Measurements from ENCODE around the gene MDFI. TPM values are rescaled to one million over a fixed set of nuclear protein-coding genes. Genes with fewer than 3 reads are reported as not detected.
A peak's percentile ranks its signal among the peaks of the same experiment; 100 is the strongest.

The MDFI gene
- polyA plus RNA-seq, 1 experiment, result not detected

- no peak for DNase-seq (ENCODE audit: low read depth)
- Histone ChIP-seq H3K27me3 (ENCODE audit: control insufficient read depth, insufficient read depth, low read length) (no peaks in the 10 kb centered on the region), H3K36me3 (ENCODE audit: control insufficient read depth, insufficient read depth, low read length) (no peaks in the 10 kb centered on the region), H3K4me3 (ENCODE audit: low read depth, low read length) (no peak overlapping the region)
- no peak for TF ChIP-seq CTCF (IDR thresholded peaks at IDR 0.05; ENCODE audit: insufficient read depth, low read depth, low read length)
- ChIA-PET CTCF (interaction anchor here (1.0 to 4.7 kb wide), 6 partner anchors 10 to 327 kb away, joined by 3 to 26 read pairs (median 6); no protein-coding TSS in a partner anchor), POLR2A (no interaction called here)
Measured at GRCh38 chr6:41695825-41696224, 57.6 kb downstream of the MDFI start.

- no peak for DNase-seq (ENCODE audit: low read depth)
- no peaks in the 10 kb centered on the region; the same call in 1 of the 2 replicates for H3K36me3 ChIP-seq (ENCODE audit: control insufficient read depth, insufficient read depth, low read length)
- ChIA-PET POLR2A (no interaction called here), CTCF (interaction anchor here (1.5 to 4.7 kb wide), 2 partner anchors 11 to 13 kb away, joined by 3 to 26 read pairs; no protein-coding TSS in a partner anchor)
- H3K27me3 ChIP-seq (ENCODE audit: control insufficient read depth, insufficient read depth, low read length), result no peaks in the 10 kb centered on the region
- TF ChIP-seq CTCF (IDR thresholded peaks at IDR 0.05; ENCODE audit: insufficient read depth, low read depth, low read length), result no peak
- no peak overlapping the region for H3K4me3 ChIP-seq (ENCODE audit: low read depth, low read length)
Measured at GRCh38 chr6:41696788-41697187, 58.5 kb downstream of the MDFI start.

- H3K4me3 ChIP-seq (ENCODE audit: low read depth, low read length), result no peak overlapping the region
- CTCF ChIA-PET, result interaction anchor here (0.8 to 4.7 kb wide), 8 partner anchors 9 to 330 kb away, joined by 3 to 26 read pairs (median 4); no protein-coding TSS in a partner anchor
- no peaks in the 10 kb centered on the region for H3K27me3 ChIP-seq (ENCODE audit: control insufficient read depth, insufficient read depth, low read length)
- peak; percentile 89 for DNase-seq (ENCODE audit: low read depth)
- POLR2A ChIA-PET, result interaction anchor here (0.6 to 0.7 kb wide), 2 partner anchors 88 to 104 kb away, joined by 3 to 5 read pairs; no protein-coding TSS in a partner anchor
- no peaks in the 10 kb centered on the region; the same call in 1 of the 2 replicates for H3K36me3 ChIP-seq (ENCODE audit: control insufficient read depth, insufficient read depth, low read length)
- TF ChIP-seq CTCF (IDR thresholded peaks at IDR 0.05; ENCODE audit: insufficient read depth, low read depth, low read length), result no peak
Measured at GRCh38 chr6:41697861-41698781, 59.9 kb downstream of the MDFI start.

- ChIA-PET CTCF (interaction anchor here (0.7 to 2.1 kb wide), 4 partner anchors 10 to 179 kb away, joined by 3 to 4 read pairs (median 4); no protein-coding TSS in a partner anchor), POLR2A (no interaction called here)
- Histone ChIP-seq H3K27me3 (ENCODE audit: control insufficient read depth, insufficient read depth, low read length) (no peaks in the 10 kb centered on the region), H3K4me3 (ENCODE audit: low read depth, low read length) (no peak overlapping the region), H3K36me3 (ENCODE audit: control insufficient read depth, insufficient read depth, low read length) (no peaks in the 10 kb centered on the region; the same call in 1 of the 2 replicates)
- no peak for DNase-seq (ENCODE audit: low read depth)
- no peak for TF ChIP-seq CTCF (IDR thresholded peaks at IDR 0.05; ENCODE audit: insufficient read depth, low read depth, low read length)
Measured at GRCh38 chr6:41699063-41699462, 60.8 kb downstream of the MDFI start.
